Endothelial cell of umbilical vein (primary cell): ENCODE measurements around the gene CYP21A2.
"Not testable (repeated sequence)": the region's sequence is repeated elsewhere in the genome, so short reads cannot be mapped to it uniquely, and the experiment has no call there.

Source experiments
- CTCF ChIP-seq, 2 donors: IDR thresholded peaks; 1 replicate in 1 of 2; 2 replicates in 1 of 2; pipeline ENCODE4 v1.5.1; 2011; ENCODE audit warnings: low read length in 2 of 2, mild to moderate bottlenecking in 2 of 2, moderate library complexity in 2 of 2, control low read depth in 1 of 2, inconsistent platforms in 1 of 2, low read depth in 1 of 2; ENCODE audit not compliant: insufficient read depth in 1 of 2; ENCODE audit errors: extremely low read depth in 1 of 2
- EZH2 ChIP-seq: IDR thresholded peaks from 2 replicates; pipeline ENCODE4 v1.6.1; 2012; ENCODE audit warnings: borderline replicate concordance, low read depth, mild to moderate bottlenecking, moderate library complexity, low read length, inconsistent platforms; ENCODE audit not compliant: severe bottlenecking
- FOS ChIP-seq: IDR thresholded peaks from 2 replicates; pipeline ENCODE4 v1.6.1; 2011; ENCODE audit warnings: mild to moderate bottlenecking, low read length, moderate library complexity, borderline replicate concordance; ENCODE audit not compliant: insufficient read depth
- JUN ChIP-seq: IDR thresholded peaks from 2 replicates; pipeline ENCODE4 v1.6.1; 2011; ENCODE audit warnings: borderline replicate concordance, low read depth; ENCODE audit not compliant: insufficient read length, insufficient read depth
- MYC ChIP-seq: IDR thresholded peaks from one replicate; pipeline ENCODE4 v1.6.1; 2011; ENCODE audit warnings: mild to moderate bottlenecking, low read depth, low read length
- POLR2A ChIP-seq: IDR thresholded peaks from 2 replicates; pipeline ENCODE4 v1.6.1; 2012; ENCODE audit warnings: low read depth, mild to moderate bottlenecking, control low read depth, low read length
- POLR2AphosphoS5 ChIP-seq: IDR thresholded peaks from 2 replicates; pipeline ENCODE4 v1.6.1; 2012; ENCODE audit warnings: low read depth, mild to moderate bottlenecking, control low read depth, low read length, moderate library complexity; ENCODE audit not compliant: insufficient read depth
- TF ChIP-seq, protein P1 (sequence below): IDR thresholded peaks from 2 replicates; pipeline ENCODE4 v1.6.1; 2011; ENCODE audit not compliant: insufficient read depth, insufficient read length

DNA sequence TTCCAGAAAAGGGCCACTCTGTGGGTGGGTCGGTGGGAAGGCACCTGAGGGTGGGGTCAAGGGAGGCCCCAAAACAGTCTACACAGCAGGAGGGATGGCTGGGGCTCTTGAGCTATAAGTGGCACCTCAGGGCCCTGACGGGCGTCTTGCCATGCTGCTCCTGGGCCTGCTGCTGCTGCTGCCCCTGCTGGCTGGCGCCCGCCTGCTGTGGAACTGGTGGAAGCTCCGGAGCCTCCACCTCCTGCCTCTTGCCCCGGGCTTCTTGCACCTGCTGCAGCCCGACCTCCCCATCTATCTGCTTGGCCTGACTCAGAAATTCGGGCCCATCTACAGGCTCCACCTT lies 32.7 kb upstream of the CYP21A2 start:
- TF ChIP-seq EZH2; POLR2A; CTCF (IDR thresholded peaks at IDR 0.05; ENCODE audit: extremely low read depth in 1 of 2, insufficient read depth in 1 of 2, low read depth in 1 of 2, low read length in 2 of 2); POLR2AphosphoS5; MYC; FOS; JUN: not testable (repeated sequence)
- TF ChIP-seq, protein P1, sequence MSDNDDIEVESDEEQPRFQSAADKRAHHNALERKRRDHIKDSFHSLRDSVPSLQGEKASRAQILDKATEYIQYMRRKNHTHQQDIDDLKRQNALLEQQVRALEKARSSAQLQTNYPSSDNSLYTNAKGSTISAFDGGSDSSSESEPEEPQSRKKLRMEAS: not testable (repeated sequence)
